ENCODE data around the gene FTSJ3. TPM values are rescaled to one million over a fixed set of nuclear protein-coding genes. Genes with fewer than 3 reads are reported as not detected.
"Not testable (repeated sequence)": the region's sequence is repeated elsewhere in the genome, so short reads cannot be mapped to it uniquely, and the experiment has no call there.

The FTSJ3 gene
- total RNA-seq, 1 experiment from 2014 or later: 75.9 TPM

GRCh38 chr17:63859257-63859656 is 31.8 kb upstream of the FTSJ3 start:
- H3K36me3 Mint-ChIP-seq (ENCODE audit: insufficient read depth, unreplicated experiment): peaks cover 73% of the 10 kb centered on the region
- no peak overlapping the region for H3K4me3 Mint-ChIP-seq (ENCODE audit: unreplicated experiment)
- Histone ChIP-seq H3K4me3 (ENCODE audit: low read depth, low read length) (no peak overlapping the region), H3K27me3 (replicated peaks; ENCODE audit: control insufficient read depth, insufficient read depth, low read length) (no peaks in the 10 kb centered on the region), H3K9me3 (no peaks in the 10 kb centered on the region), H3K4me1 (no peaks in the 10 kb centered on the region), H3K36me3 (ENCODE audit: control insufficient read depth, insufficient read depth, low read length) (peaks cover 6% of the 10 kb centered on the region)
- no peak for DNase-seq
- intact Hi-C loops (cut with micrococcal nuclease; ENCODE audit: unreplicated experiment): no loop called here
- no peaks in the 10 kb centered on the region for H3K9me3 Mint-ChIP-seq (ENCODE audit: unreplicated experiment)
- H3K4me1 Mint-ChIP-seq (ENCODE audit: low read depth, unreplicated experiment): no peaks in the 10 kb centered on the region
- TF ChIP-seq, protein P1, sequence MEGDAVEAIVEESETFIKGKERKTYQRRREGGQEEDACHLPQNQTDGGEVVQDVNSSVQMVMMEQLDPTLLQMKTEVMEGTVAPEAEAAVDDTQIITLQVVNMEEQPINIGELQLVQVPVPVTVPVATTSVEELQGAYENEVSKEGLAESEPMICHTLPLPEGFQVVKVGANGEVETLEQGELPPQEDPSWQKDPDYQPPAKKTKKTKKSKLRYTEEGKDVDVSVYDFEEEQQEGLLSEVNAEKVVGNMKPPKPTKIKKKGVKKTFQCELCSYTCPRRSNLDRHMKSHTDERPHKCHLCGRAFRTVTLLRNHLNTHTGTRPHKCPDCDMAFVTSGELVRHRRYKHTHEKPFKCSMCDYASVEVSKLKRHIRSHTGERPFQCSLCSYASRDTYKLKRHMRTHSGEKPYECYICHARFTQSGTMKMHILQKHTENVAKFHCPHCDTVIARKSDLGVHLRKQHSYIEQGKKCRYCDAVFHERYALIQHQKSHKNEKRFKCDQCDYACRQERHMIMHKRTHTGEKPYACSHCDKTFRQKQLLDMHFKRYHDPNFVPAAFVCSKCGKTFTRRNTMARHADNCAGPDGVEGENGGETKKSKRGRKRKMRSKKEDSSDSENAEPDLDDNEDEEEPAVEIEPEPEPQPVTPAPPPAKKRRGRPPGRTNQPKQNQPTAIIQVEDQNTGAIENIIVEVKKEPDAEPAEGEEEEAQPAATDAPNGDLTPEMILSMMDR (IDR thresholded peaks at IDR 0.05; ENCODE audit: insufficient read depth in 1 of 2, low read depth in 1 of 2, low read length in 1 of 2, severe bottlenecking in 1 of 2, unreplicated experiment in 1 of 2): no peak
- no peak overlapping the region for H3K27ac Mint-ChIP-seq (ENCODE audit: unreplicated experiment)
- CTCF ChIA-PET: interaction anchor here (0.6 kb wide), 1 partner anchor 145 kb away, joined by 3 read pairs; no protein-coding TSS in a partner anchor
- POLR2A ChIA-PET: no interaction called here
- H3K27me3 Mint-ChIP-seq (ENCODE audit: insufficient read depth, unreplicated experiment): no peaks in the 10 kb centered on the region
- no TSS peak for BruUV-seq (replicated peaks)

GRCh38 chr17:63856425-63856824 is 29.0 kb upstream of the FTSJ3 start:
- H3K27me3 Mint-ChIP-seq (ENCODE audit: insufficient read depth, unreplicated experiment); H3K9me3 Mint-ChIP-seq (ENCODE audit: unreplicated experiment); H3K36me3 ChIP-seq (ENCODE audit: control insufficient read depth, insufficient read depth, low read length); H3K4me3 Mint-ChIP-seq (ENCODE audit: unreplicated experiment); H3K4me1 ChIP-seq; POLR2A ChIA-PET; BruUV-seq (replicated peaks); H3K27ac Mint-ChIP-seq (ENCODE audit: unreplicated experiment); DNase-seq; H3K27me3 ChIP-seq (replicated peaks; ENCODE audit: control insufficient read depth, insufficient read depth, low read length); H3K4me1 Mint-ChIP-seq (ENCODE audit: low read depth, unreplicated experiment); intact Hi-C loops (cut with micrococcal nuclease; ENCODE audit: unreplicated experiment); H3K9me3 ChIP-seq; H3K4me3 ChIP-seq (ENCODE audit: low read depth, low read length): not testable (repeated sequence)
- peaks cover 72% of the 10 kb centered on the region for H3K36me3 Mint-ChIP-seq (ENCODE audit: insufficient read depth, unreplicated experiment)
- CTCF ChIA-PET: interaction anchor here (0.7 to 1.1 kb wide), 3 partner anchors 11 to 395 kb away, joined by 3 to 5 read pairs (median 3); no protein-coding TSS in a partner anchor

DNA sequence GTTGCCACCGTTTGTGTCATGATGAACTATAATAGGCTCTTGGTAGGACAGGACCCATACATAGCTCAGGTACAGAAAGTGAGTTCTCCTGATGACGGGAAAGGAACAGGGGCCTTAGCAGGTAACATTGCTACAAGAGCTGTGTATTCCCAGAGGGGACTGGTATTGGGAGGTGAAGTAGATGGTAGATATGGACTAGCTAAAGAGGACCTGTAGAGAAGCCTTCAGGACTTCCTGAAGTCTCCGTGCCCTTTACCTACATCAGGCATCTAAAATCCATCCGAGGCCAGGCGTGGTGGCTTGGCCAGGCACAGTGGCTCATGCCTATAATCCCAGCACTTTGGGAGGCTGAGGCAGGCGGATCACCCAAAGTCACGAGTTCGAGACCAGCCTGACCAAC is 27.7 kb upstream of the FTSJ3 start:
- Histone ChIP-seq H3K4me1 (no peaks in the 10 kb centered on the region), H3K36me3 (ENCODE audit: control insufficient read depth, insufficient read depth, low read length) (peaks cover 6% of the 10 kb centered on the region), H3K4me3 (ENCODE audit: low read depth, low read length) (no peak overlapping the region), H3K27me3 (replicated peaks; ENCODE audit: control insufficient read depth, insufficient read depth, low read length) (no peaks in the 10 kb centered on the region), H3K9me3 (no peaks in the 10 kb centered on the region)
- Mint-ChIP-seq H3K4me3 (ENCODE audit: unreplicated experiment) (no peak overlapping the region), H3K27ac (ENCODE audit: unreplicated experiment) (no peak overlapping the region), H3K4me1 (ENCODE audit: low read depth, unreplicated experiment) (no peaks in the 10 kb centered on the region), H3K9me3 (ENCODE audit: unreplicated experiment) (no peaks in the 10 kb centered on the region), H3K36me3 (ENCODE audit: insufficient read depth, unreplicated experiment) (peaks cover 69% of the 10 kb centered on the region), H3K27me3 (ENCODE audit: insufficient read depth, unreplicated experiment) (no peaks in the 10 kb centered on the region)
- DNase-seq: no peak
- TF ChIP-seq, protein P1 (IDR thresholded peaks at IDR 0.05; ENCODE audit: insufficient read depth in 1 of 2, low read depth in 1 of 2, low read length in 1 of 2, severe bottlenecking in 1 of 2, unreplicated experiment in 1 of 2): no peak
- no TSS peak for BruUV-seq (replicated peaks)
- intact Hi-C loops (cut with micrococcal nuclease; ENCODE audit: unreplicated experiment): no loop called here
- ChIA-PET POLR2A (no interaction called here), CTCF (no interaction called here)

DNA sequence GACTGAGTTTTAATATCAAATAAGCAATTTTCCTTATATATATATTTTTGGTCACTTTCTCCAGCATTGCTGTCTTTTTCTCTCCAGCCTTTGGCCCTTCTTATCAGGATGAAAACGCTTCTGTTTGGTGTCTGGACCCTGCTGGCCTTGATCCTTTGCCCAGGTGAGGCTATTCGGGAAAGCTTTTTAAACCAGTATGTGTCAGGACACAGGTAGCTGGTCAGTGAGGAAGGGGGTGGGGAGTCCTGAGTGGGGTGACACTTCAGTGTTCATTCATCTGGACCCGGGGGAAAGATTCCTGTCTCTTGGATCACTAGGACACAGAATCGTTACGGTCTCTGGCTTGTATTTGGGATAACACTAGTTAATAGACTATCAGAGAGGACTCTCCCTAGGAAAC is 27.2 kb upstream of the FTSJ3 start:
- no peak for DNase-seq
- ChIA-PET POLR2A (no interaction called here), CTCF (no interaction called here)
- no peak overlapping the region for H3K4me3 ChIP-seq (ENCODE audit: low read depth, low read length)
- BruUV-seq (replicated peaks): no TSS peak
- H3K27me3 ChIP-seq (replicated peaks; ENCODE audit: control insufficient read depth, insufficient read depth, low read length): no peaks in the 10 kb centered on the region
- Mint-ChIP-seq H3K4me1 (ENCODE audit: low read depth, unreplicated experiment) (no peaks in the 10 kb centered on the region), H3K36me3 (ENCODE audit: insufficient read depth, unreplicated experiment) (peaks cover 69% of the 10 kb centered on the region), H3K4me3 (ENCODE audit: unreplicated experiment) (no peak overlapping the region), H3K27me3 (ENCODE audit: insufficient read depth, unreplicated experiment) (no peaks in the 10 kb centered on the region), H3K27ac (ENCODE audit: unreplicated experiment) (no peak overlapping the region), H3K9me3 (ENCODE audit: unreplicated experiment) (no peaks in the 10 kb centered on the region)
- TF ChIP-seq, protein P1 (IDR thresholded peaks at IDR 0.05; ENCODE audit: insufficient read depth in 1 of 2, low read depth in 1 of 2, low read length in 1 of 2, severe bottlenecking in 1 of 2, unreplicated experiment in 1 of 2): no peak
- intact Hi-C loops (cut with micrococcal nuclease; ENCODE audit: unreplicated experiment): no loop called here
- peaks cover 4% of the 10 kb centered on the region; the same call in 1 of the 2 replicates for H3K36me3 ChIP-seq (ENCODE audit: control insufficient read depth, insufficient read depth, low read length)
- H3K4me1 ChIP-seq: no peaks in the 10 kb centered on the region
- no peaks in the 10 kb centered on the region for H3K9me3 ChIP-seq

Measured in Caco-2 (cell line).